Stimulated activated CD4-positive, alpha-beta T cell treated with anti-CD3 and anti-CD28 coated beads, Interleukin-4, amount 100 ng/mL, for 24 hours (primary cell): ENCODE data around the gene LIMK2.
"Not testable (repeated sequence)": the region's sequence is repeated elsewhere in the genome, so short reads cannot be mapped to it uniquely, and the experiment has no call there.

ENCODE experiments used
- DNase-seq: peaks from one replicate; pipeline ENCODE4 v3.0.0-alpha.2; 2020

The LIMK2 gene

DNA sequence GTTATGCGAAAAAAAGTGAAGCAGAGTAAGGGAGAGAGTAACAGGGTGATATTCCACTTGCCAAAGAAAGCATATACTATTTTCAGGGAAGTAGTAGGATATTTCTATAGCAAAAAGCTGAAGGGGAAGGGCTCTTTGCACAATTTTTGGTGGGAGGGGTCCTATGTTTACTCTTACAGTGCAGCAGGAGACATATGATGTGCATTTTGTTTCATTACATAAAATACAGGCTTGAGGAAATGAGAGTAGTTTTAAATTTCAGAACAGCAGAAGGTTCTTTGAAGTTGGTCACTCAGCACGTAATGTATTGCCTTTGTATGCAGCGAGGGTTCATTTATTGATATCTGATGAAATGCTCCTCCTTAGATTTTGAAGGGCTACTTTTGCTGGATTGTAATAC is 83.3 kb downstream of the LIMK2 start:
- no peak for DNase-seq

DNA sequence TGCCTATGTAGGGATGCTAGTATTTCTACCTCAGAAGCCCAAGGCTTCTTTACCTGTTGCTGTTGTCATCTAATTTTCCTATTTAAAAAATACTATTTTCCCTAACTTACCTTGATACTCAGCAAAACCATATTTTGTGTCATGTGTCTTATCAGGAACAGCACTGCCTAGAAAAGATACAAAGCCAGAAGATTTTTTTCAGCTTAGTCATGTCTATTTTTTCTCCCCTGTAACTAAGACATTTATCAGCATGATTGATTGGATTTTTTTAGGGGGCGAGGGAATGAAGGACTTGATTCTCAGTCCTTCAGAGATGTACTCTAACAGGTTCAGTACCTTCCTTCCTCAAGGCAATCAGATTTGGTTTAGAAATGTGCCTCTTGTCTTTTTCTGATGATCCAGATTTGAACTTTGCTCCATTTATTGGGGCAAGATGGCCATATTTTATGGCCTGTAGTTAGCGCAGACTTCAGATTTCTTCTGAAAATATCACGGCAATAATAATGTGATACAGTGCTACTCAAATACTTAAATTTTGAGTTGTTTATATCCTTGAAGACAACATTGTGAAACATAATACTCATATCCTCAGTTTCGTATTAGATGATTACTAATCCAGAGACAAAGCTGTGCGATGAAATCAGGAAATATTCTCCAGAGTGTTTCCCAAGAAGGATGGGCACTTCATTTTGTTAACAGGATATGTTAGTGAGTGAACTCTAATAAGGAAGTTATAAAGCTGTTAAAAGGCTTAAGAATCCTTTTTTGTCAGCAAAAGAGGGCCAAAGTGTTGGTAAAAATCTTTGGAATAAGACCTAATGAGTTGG is 83.9 kb downstream of the LIMK2 start:
- no peak for DNase-seq

DNA sequence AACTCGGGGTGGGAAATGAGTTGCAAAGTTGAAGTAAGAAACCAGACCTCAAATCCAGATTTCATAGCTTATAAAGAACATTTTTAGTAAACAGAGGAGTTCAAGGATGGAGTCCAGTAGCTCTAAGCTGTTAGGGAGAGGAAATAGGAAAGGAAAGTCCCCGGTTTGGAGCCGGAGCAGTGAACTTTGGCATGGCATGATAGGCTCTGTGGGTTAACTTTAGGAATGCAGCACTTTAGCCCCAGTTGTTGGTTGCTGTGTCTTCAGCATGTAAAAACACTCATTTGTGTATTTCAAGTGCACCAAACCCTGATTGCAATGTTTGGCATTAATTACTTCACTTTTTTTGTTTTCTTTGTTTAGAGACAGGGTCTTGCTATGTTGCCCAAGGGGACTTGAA is 88.8 kb downstream of the LIMK2 start:
- DNase-seq, result no peak

DNA sequence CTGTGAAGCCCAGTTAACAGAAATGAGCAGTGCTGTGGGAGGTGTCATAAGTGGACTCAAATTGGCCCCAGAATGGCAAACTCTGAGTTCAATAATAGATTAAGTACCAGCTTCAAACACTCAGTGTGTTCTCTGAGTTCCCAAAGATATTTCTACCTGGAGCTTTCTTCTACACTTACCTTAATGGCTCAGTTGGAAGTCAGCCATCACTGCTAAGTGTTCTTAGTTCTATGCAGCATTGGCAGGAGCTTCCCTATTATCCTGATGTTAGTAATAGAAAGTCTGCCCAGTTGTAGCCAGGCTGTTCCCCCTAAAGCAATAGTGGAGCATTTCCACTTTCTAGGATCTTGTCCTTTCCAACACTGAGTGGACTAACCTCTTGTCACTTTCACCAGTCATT is 89.9 kb downstream of the LIMK2 start:
- DNase-seq, result no peak

DNA sequence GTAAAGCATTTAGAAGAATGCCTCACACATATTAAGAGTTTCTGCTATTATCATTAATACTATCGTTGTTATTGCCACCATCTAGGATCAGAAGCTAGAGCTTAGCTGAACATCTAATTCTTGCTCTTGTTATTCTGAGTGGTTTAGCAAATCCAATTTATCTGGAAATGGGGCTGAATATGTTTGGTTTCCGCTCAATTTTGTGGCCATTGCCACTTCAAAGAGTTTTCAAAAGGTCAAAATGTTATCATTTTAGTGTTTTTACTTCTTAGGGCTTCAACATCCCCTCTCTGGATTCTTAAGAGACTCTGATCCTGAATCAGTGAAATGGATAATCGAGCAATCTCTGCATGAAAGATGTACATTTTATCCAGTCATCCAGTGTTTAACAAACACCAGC is 90.4 kb downstream of the LIMK2 start:
- no peak for DNase-seq

DNA sequence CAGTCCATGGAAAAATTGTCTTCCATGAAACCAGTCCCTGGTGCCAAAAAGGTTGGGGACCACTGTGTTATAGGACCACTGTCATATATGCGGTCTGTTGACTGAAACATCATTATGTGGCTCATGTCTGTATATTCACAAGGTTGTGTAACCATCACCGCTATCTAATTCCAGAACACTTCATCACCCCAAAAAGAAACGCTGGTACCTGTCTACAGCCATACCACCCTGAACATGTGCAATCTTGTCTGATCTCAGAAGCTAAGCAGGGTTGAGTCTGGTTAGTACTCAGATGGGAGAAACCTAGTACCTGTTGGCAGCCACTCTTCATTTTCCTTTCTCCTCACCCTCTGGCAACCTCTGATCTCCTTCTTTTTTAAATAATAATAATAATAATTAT is 93.1 kb downstream of the LIMK2 start:
- DNase-seq, result no peak

DNA sequence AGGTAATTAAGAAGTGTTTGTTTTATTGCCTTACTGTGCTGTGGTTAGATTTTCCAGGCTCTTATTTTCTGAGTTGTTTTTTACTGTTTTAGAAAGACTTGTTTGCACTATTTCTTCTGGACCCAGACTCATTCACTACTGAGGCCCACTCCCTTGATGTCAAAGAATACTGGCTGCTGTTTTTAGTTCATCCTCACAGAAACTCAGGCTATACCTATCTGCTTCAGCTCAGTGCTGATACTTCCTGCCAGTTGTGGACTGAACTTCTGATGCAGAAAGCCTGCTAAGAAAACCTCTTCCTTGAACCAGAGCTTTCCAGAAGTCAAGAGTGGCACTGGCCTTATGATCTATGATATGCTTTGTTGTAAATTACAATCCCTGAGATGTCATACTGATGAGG is 96.1 kb downstream of the LIMK2 start:
- no peak for DNase-seq

DNA sequence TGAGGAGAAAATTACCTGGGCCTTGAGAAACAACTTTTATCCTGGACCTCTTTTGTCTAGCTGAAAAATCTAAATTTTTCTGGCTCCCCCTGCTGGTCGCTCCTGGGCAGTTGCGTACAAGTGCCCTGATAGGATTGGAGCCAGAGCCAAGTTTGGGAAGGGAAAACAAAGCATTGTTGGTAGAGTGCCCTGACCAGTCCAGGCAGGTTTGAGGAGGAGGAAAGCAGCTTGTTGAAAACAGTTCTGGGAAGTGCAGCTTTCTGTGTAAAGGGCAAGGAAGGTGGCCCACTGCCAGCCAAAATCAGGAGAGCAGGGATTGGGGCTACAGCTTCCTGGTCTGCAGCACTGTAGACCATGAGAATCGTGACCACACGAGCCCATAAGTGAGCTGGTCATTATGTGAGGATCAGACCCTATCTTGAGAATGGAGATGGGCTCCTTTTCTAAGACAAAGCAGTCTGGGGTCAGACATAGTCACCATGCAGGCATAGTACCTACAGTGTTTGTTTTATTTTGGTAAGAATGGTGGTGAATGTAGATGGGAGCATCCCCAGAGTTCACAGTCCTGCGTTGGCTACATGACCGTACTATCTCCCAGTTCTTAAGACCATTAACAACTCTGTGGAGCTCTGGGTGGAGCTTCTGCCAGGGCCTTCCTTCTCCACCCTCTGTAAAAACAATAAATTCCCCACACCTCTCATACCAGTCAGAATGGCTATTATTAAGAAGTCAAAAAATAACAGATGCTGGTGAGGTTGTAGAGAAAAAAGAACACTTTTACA is 101.5 kb downstream of the LIMK2 start:
- peak; percentile 75 for DNase-seq

DNA sequence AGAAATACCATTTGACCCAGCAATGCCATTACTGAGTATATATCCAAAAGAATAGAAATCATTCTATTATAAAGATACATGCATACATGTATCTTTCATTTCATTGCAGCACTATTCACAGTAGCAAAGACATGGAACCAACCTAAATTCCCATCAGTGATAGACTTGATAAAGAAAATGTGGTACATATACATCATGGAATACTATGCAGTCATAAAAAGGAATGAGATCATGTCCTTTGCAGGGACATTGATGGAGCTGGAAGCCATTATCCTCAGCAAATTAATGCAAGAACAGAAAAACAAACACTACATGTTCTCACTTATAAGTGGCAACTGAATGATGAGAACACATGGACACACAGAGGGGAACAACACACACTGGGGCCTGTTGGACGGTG is 102.1 kb downstream of the LIMK2 start:
- not testable (repeated sequence) for DNase-seq

DNA sequence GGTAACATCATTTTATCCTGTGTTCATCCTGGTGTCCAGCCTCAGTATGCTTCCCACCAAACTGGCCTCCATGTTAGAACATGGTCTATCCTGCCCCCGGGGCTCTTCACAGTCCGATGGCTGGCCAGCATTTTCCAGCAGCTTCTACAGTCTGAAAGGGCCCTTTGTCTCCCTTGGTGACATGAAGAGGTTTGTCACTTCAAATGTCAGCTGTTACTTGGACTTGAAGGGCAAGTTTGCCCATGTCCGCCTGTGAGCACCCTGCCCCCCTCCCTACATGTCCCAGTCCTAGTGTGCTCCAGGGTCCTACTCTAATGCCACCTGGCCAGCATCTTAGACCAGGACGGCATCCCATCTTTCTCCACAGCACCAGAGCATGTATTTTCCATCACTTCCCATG is 109.3 kb downstream of the LIMK2 start:
- no peak for DNase-seq

DNA sequence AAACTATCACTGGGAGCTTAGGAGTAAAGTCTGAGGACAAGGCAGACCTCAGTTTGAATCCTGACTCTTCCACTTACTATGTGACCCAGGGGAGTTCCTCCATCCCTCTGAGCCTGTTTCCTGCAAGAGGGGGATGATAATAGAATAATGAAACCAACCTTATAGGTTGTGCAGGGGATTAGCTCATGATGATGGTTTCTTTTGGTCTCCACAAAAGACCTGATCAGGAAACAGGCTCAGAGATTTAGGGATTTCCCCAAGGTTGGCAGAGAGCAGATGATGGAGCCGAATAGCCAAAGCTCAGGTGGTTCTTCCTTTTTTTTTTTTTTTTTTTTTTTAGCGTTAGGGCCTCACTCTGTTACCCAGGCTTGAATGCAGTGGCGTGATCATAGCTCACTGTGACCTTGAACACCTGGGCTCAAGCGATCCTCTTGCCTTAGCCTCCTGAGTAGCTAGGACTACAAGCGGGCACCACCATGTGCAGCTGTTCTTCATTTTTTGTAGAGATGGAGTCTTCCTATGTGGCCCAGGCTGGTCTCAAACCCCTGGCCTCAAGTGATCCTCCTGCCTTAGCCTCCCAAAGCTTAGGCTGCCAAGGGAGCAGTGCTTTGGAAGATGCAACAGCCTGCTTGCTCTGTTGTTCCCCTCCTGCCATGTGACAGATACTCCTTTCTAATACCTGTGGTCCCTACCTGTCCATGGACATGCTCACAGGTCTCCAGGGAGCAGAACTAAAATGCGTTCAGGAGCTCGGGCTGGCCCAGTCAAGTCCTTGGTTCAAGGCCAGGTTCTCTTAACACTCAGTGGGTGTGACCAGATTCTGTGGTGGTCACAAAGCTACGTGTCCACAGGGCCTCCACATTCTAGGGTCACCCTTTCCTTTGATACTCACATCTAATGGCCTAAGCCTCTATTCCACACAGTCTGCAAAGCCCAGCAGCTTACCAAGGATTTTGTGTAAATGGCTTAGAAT is 111.8 kb downstream of the LIMK2 start:
- DNase-seq, result no peak

DNA sequence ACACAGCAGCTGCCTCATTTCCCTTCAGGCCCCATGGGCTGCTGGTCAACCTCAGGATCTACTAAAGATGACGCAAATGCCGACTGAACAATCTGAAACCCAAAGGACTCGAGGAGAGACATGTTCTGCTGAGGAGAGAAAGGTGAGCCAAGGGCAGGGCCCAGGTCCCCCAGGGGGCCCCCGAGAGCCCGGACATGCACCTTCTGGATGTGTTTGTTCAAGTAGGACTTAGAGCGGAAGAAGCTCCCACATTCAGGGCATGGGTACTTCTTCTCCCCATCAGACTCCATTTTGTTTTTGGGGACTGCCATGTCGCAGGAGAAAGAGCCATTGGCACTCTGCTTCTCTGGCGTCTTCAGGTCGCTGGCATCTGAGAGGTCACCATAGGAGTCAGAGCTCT is 114.8 kb downstream of the LIMK2 start:
- no peak for DNase-seq

DNA sequence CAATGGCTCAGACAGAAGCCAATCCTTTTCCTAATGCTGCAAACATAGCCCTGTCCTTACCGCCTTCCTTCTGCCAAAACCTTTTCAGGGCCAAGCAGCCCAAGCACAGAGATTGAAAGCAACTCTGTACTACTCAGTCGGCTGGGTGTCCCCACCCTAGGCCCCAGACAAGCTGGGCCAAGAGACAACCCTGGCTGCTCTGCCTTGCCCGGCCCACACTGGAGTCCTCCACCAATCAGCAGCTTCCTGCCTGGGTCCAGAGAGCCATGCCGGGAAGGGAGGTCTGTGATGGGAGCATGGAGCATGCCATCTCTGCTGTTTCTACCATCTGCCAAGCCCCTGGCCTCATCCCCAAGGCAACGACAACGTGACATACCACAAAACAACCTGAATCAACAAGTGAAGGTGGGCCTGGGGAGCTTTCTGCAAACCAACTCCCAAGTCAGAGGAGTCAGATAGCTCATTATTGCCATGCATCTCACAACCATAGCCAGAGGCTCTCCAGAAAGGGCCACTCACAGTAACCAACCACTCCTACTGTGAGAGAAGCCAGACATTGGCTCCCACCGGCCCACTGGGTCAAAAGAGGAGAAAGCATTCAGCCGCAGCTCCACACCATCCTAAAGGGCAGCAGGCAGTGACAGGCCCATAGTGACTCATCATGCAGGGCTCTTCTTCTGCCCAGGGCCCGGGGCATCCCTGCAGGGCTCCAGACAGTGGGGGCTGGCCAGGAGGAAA is 115.9 kb downstream of the LIMK2 start:
- no peak for DNase-seq

DNA sequence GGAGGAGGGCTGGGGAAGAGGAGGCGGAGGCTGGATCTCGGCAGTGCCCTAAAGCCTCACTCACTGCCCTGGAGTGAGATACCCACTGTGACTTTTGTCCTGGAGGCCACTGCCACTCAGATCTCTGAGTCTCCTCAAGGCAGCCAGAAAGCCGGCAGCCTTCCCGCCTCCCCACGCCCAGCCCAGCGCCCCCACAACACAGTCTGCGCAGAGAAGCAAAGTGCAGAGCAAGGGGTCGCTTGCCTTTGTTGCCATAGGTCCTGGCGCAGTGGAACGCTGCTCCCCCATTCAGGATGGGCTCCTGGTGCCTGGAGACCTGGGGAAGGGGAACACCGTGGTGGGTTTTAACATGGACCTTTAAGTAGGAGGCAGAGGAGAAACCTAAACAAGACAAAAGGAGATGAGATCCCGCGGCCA is 116.5 kb downstream of the LIMK2 start:
- no peak for DNase-seq

DNA sequence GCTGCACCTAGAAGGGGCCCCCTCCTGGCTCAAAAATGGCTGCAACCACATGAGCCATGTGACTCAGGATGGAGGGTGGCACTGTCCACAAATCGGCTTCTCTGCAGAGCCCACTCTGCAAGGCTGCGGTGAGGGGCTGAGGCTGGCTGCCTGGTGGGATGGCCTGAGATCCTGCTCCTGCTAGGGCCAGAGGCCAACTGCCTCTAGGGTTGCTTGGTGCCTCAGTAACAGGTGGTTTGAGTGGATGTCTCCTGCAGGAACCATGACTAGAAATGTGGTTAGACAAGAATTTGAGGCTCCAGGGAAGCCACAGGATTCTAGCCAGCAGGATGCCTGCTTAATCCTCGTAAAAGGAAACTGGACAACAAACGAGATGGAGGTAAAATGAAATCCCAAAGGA is 116.9 kb downstream of the LIMK2 start:
- no peak for DNase-seq
